HG02759 (cell line): ENCODE data around the gene ZNF446.
"Not testable (repeated sequence)": the region's sequence is repeated elsewhere in the genome, so short reads cannot be mapped to it uniquely, and the experiment has no call there.

Experiments
- ATAC-seq: cut with Tn5 transposase; IDR thresholded peaks from one replicate; pipeline ENCODE4 v1.9.1; 2021; ENCODE audit warnings: mild to moderate bottlenecking, moderate library complexity; ENCODE audit not compliant: unreplicated experiment

ZNF446 gene

DNA sequence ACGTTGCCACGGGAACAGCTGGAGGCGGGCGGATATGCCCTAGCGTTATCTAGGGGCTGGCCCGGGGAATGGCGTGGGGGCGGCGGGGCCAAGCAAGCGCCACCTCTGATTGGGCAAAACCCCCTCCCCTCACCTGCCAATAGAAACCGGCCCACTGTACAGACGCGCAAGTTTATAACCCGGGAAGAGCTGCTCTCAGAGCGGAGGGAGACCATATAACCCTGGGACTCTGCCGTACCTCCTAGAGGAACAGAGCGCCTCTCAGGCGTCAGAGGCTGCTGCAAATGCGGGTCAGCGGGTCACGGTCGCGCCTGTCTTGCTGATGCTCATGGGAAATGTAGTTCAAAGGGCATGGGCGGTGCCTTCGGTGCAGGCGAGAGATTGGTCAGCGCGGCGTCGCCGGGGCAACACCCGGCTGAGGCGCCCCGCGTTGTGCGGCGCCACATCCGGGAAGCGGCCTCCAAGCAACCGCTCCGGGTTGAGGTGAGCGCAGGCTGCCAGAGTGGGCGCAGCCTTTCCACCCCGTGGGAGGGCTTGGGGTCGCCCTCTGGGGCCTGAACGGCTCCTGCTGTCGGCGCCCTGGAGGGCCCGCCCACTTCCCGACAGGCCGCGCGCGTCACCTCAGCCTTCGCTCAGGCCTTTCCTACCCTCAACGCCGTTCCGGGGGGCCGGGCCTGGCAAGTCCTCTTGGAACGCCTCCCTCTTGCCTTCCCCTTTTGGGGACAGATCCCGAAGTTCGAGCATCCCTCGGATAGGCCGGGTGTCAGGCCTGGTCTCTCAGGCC, at the start of gene ZNF446:
Gene ZNF446 (plus strand): TSS at position 639 of the 784 bp plus-strand sequence. CDS start 867 bp downstream, outside the sequence.
- ATAC-seq: peak; percentile 88

- ATAC-seq: no peak
Measured at GRCh38 chr19:58428617-58429016, 47.5 kb upstream of the ZNF446 start.

DNA sequence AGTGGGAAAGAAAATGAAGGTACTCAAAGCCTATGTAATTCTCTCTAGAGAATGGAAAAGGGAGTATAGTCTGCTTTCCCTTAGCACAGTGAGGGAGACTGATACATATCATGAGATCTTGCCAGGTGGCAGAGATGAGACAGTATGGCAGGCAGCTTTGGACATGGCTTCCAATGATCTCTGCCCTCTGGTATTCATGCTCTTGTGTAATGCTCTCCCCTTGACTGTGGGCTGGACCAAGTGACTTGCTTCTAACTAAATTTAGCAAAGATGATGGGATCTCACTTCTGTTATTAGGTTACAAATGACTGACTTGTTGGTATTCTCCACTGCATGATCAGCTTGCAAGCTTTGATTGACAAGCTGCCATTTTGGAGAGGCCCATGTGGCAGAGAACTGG, 46.4 kb upstream of the ZNF446 start:
- ATAC-seq: no peak

DNA sequence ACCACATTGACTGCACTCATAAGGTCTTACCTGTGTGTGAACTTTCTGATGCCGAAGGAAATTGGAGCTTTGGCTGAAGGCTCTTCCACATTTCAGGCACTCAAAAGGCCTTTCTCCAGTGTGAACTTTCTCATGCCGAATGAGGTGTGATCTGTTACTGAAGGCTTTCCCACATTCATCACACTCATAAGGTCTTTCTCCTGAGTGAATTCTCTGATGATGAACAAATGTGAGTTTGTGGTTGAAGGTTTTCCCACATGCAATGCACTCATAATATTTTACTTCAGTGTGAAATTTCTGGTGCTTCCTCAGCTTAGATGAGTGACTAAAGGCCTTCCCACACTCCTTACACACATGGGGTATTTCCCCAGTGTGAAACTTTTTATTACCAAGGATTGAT, 41.9 kb upstream of the ZNF446 start:
- ATAC-seq: no peak

DNA sequence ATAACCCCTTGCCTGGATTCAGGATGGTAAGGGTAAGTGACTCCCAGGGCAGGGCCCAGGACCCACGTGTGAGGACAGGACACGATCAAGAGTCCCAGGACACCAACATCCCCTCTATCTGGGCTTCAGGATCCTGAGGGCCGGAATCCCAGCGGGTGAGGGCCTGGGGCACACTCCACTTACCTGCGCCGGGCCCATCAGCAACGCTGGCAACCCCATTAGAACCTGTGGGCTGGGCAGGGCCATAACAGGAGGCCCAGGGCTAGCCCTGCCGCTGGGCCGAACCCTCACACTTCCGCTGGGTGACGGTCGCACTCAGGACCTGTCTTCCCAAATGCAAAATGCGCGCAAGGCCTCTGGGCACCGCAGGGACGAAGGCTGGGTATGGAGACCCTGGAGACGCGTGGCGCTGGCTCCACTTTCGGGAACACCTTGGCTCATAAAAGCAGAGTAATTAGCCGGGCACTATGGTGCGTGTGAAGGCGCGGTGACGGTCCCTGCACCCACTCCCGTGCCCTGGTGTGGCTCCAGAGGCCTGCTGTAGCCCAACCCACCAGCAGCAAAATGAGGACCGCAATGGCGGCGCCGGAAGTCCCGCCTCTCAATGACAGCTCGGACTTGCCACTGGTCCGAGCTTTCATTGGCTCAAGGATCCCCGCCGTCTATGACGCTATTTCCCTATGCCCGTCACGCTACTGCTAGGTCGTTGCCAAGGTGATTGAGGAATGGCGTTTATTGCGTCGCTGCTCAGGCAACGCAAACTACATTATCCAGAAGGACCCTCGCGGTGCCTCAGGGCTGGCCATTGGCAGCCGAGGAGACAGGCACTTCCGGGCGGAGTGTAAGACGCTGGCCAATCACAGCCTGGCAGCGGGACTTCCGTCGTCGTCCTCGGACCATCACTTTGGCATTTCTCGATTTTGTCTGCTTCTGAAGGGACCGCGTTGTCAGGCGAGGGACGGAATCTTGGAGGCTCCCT, 36.3 kb upstream of the ZNF446 start, which contains the start of gene ZNF132:
Gene ZNF132 (minus strand): TSS at position 578 of the 979 bp plus-strand sequence. CDS start 332 bp downstream, at position 246.
- peak; percentile 95 for ATAC-seq

DNA sequence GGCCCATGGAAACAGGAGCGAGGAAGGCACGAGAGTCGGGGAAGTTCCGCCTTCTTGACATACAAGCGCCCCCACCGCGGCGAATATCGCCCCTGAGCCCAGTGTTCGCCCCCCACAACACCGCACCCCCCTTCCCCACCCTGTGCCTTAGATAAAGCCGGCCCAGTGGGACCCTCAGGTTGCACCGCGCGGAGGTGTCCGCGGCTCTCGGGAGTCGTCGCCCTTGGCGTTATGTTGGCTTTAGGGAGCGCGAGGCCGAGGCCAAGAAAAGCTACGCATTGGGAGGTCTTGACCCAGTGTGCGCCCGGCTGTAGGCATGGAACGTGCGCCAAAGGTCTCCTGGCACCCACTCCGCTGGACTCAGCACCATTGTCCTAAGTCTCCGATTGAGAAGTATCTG, 35.6 kb upstream of the ZNF446 start:
- no peak for ATAC-seq

DNA sequence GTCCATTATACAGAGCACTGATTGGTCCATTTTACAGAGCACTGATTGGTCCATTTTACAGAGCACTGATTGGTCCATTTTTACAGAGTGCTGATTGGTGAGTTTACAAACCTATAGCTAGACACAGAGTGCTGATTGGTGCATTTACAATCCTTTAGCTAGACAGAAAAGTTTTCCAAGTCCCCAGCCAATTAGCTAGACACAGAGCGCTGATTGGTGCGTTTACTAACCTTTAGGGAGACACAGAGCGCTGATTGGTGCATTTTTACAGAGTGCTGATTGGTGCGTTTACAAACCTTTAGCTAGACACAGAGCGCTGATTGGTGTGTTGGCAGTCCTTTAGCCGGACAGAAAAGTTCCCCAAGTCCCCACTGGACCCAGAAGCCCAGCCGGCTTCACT, 33.2 kb upstream of the ZNF446 start:
- not testable (repeated sequence) for ATAC-seq

GRCh38 chr19:58448860-58449259, 27.3 kb upstream of the ZNF446 start:
- not testable (repeated sequence) for ATAC-seq

GRCh38 chr19:58449980-58450379, 26.2 kb upstream of the ZNF446 start:
- ATAC-seq: not testable (repeated sequence)

DNA sequence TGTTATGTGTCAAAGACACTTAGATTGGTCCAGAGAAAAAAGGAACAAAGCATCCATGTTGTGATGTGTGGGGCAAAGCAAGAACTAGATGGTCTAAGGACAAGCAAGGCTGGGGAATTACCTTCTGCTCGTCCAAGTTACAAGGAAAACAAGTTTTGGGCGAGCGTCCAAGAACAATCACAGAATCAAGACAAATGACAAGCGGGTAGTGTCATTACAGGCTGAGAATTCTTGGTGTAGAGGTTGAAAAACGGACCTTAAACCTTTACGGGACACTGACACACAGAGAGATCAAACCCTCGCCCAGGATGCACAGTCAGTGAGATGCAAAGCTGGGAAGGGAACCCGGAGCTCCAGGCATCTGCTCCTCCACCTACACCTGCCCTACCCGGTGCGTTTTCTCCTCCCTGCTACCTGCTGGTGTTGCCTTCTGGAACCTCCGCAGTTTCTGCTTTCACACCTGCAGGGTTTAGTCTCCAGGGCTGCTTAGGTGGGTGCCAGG, 25.2 kb upstream of the ZNF446 start:
- ATAC-seq: no peak

DNA sequence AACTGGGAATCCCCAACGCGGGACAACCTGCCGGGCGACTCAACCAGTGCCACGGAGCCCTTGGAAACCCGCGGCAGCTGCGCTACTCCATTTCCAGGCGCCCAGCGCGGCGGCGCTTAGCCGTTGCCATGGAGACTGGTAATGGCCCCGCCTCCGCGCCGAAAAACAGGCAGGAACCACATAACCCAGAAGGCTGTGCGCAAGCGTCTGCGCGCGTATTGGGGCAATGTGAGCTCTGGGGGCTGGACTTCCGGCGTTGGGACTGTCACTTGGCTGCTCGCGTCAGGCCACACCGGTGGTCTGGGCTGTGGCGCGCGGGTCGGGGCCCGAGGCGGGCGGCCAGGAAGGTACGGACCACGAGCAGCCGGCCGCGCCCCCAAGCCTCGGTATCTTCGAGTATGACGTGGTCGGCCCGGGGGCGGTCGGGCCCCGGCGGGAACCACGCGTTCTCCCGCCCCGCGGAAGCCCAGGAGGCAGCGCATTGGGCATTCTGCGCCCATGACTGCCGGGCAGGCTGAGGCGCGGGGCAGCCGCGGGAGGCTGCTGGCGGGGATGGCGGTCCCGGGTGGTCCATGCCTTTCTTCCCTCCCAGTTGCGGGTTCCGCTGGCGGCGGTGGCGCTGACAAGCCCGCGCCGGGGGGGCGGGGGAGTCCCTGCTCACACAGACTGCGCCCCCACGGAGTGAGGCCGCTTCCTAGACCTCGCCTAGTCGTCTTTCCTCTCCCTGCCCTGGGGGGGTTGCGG, 24.6 kb upstream of the ZNF446 start, which contains the start of gene ZNF324B:
Gene ZNF324B (plus strand): TSS at position 265 of the 744 bp plus-strand sequence. CDS start 2,080 bp downstream, outside the sequence.
- ATAC-seq: peak; percentile 94

DNA sequence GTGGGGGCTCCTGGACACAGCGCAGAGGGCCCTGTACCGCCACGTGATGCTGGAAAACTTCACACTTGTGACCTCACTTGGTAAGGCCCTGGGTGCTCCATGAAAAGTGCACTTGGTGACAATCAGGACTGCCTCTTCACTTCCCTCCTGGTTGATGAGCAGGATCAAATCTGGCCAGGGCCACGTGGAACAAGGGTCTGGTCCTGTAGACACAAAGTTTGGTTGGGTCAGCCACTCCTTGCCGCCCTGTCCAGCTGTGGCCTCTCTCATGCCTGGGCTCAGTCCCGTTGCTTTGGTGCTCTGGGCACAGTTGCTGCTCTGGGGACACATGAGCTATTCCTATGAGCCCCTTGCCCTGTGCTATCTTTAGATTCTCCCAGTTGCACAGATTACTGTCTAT, 22.4 kb upstream of the ZNF446 start:
- ATAC-seq: no peak

GRCh38 chr19:58455306-58455705, 20.8 kb upstream of the ZNF446 start:
- ATAC-seq: no peak

DNA sequence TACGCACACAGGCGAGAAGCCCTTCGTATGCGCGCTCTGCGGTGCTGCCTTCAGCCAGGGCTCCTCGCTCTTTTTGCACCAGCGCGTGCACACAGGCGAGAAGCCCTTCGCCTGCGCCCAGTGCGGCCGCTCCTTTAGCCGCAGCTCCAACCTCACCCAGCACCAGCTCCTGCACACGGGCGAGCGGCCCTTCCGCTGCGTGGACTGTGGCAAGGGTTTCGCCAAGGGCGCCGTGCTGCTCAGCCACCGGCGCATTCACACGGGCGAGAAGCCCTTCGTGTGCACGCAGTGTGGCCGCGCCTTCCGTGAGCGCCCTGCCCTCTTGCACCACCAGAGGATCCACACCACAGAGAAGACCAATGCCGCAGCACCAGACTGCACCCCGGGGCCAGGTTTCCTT, 20.0 kb upstream of the ZNF446 start:
- ATAC-seq: no peak

DNA sequence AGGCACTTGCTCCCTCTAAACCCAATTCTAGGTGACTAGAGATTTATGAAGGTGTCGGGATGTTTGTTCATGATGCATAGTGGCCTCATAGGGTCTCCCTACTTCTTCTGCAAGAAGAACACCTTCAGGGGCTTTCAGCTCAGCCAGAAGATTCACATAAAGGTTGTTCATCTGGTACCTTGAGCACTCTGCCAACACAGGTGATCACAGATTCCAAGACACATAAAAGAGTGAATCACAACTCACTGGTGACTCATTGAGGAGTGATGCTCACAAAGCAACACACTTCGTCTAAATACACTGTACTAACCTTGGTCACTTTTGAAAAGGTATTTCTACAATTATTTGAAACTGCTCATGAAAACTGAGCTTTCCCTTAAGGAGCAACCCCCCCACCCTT, 16.1 kb upstream of the ZNF446 start:
- no peak for ATAC-seq

DNA sequence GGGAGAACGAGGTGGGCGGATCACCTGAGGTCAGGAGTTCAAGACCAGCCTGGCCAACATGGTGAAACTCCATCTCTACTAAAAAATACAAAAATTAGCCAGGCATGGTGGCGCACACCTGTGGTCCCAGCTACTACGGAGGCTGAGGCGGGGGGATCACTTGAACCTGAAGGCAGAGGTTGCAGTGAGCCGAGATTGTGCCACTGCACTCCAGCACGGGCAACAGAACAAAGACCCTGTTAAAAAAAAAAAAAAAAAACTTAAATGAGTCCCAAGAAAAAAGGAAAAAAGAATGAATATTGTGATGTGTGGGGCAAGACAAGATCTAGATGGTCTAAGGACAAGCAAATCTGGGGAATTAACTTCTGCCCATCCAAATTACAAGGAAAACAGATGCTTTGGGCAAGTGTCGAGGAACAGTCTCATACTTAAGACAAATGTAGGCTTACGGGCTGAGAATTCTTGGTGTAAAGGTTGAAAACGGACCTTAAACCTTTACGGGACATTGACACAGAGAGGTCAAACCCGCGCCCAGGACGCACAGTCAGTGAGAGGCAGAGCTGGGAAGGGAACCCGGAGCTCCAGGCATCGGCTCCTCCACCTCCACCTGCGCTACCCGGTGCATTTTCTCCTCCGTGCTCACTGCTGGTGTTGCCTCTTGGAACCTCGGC, 9.9 kb upstream of the ZNF446 start:
- ATAC-seq: peak; percentile 19

DNA sequence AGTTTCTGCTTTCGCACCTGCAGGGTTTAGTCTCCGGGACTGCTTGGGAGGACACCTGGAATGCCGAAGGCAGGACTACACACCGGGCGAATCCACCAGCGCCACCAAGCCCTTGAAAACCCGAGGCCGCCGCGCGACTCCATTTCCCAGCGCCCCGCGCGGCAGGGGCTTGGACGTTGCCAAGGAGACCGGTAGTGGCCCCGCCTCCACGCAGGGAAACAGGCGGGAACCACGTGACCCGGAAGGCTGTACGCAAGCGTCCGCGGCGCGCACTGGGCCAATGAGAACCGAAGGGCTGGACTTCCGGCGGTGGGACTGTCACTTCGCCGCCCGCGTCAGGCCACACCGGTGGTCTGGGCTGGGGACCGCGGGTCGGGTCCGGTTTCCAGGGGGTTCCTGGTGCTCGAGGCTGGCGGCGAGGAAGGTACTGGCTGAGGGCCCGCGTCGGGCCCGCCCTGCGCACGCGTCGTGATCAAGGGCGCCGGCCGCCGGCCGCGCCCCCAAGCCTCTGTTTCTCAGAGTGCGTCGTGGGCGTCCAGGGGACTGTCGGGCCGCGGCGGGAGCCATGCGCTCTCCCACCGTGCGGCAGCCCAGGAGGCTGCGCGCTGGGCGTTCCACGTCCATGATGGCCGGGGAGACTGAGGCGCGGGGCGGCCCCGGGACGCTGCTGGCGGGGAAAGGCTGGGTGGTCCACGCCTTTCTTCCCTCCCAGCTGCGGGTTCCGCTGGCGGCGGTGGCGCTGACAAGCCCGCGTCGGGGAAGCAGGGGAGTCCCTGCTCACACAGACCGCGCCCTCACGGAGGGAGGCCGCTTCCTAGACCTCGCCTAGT, 9.2 kb upstream of the ZNF446 start, which contains the start of gene ZNF324:
Gene ZNF324 (plus strand): TSS at position 321 of the 830 bp plus-strand sequence. CDS start 2,106 bp downstream, outside the sequence.
- ATAC-seq: peak; percentile 96

DNA sequence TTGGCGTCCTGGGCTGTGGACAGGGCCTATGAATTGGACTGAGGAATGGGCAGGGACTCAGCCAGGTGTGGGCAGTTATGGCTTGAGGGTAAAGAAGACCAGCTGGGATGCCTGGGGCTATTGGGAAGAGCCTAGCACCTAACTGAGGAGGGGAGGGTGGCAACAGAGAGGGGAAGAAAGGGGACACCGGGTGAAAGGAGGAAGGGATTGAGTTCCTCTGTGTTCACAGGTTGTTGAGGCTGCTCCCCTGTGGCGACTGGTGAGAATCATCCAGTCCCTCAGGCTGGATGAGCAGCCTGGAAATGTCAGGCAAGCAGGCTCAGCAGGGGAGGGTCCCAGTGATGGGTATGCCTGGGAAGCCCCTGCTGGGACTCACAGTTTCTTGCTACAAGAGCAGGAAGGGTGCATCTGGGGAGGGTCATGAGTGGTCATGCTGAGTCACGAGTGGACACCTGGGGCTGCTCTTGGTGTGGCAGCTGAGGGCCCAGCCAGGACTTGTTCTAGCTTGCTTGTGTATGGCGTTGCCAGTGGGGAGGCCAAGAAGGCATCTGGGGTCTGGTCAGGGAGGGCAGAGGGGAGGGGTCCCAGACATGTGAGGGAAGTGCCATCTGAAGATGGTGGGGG, 7.8 kb upstream of the ZNF446 start:
- ATAC-seq: no peak
